ENCODE measurements around the gene PDE3B.
"Not testable (repeated sequence)": the region's sequence is repeated elsewhere in the genome, so short reads cannot be mapped to it uniquely, and the experiment has no call there.

Gene PDE3B

DNA sequence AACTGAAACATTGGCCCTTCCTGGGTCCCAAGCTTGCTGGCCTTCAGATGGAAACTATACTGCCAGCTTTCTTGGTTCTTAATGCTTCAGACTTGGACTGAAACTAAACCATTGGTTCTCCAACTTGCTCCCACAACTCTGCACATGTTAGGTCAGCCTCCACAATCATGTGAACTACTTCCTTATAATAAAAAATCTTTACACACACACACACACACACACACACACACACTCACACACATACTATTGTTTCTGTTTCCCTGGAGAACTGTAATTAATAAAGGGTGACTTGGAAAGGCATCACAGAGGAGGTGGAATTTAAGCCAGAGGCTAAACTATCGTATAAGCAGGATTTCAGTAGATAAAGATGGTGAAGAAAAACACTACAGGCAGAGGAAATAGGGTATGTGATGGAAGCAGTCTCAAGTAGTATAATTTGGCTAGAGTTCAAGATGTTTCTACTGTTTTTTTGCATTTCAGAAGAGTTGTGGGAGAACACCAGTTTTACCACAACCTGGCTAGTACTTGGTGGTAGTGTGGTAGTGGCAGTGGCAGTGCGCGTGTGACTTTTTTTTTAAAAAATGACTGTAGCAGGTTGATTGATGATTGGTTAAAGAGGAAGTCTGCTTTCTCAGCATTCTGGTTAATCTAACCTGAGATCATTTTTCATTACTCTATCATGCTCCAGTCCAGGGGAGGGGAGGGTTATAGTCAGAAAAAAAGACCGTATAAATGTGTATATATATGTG lies 70.1 kb downstream of the PDE3B start:
- TF ChIP-seq Cebpa-rat (IDR thresholded peaks at IDR 0.05), result no peak
- H3K36me3 ChIP-seq, result peaks cover 0 to 30% (median 5%) of the 10 kb centered on the region in 11 experiments; a peak in 7 of 22 replicates
- H3K4me3 ChIP-seq, result no peak overlapping the region
- H3K4me1 ChIP-seq, result peaks cover 0 to 43% (median 0%) of the 10 kb centered on the region in 10 experiments; a peak in 6 of 20 replicates
- H3K4me2 ChIP-seq, result peak overlapping the region in 2 of 11 experiments; percentile 62 to 74; a peak in 4 of 22 replicates
- peaks cover 0 to 29% (median 11%) of the 10 kb centered on the region in 11 experiments; a peak in 13 of 22 replicates for H3K9me3 ChIP-seq (replicated peaks in 1 of 11)
- H3K9ac ChIP-seq, result no peak overlapping the region
- no peak overlapping the region; a peak in 1 of 22 replicates for H3K27ac ChIP-seq
- H3K27me3 ChIP-seq, result no peaks in the 10 kb centered on the region
- peaks cover 0 to 42% (median 5%) of the 10 kb centered on the region in 11 experiments; a peak in 10 of 22 replicates for H4K20me1 ChIP-seq

DNA sequence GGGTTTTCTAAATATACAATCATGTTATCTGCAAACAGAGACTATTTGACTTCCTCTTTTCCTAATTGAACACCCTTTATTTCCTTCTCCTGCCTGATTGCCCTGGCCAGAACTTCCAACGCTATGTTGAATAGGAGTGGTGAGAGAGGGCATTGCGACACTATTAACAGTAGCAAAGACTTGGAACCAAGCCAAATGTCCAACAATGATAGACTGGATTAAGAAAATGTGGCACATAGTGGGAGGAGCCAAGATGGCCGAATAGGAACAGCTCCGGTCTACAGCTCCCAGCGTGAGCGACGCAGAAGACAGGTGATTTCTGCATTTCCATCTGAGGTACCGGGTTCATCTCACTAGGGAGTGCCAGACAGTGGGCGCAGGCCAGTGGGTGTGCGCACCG lies 72.1 kb downstream of the PDE3B start:
- Histone ChIP-seq H3K36me3 (peaks cover 0 to 15% (median 0%) of the 10 kb centered on the region in 11 experiments; a peak in 7 of 22 replicates), H3K4me2 (0 out of 22 replicates have a peak overlapping the region, but pooled peaks of 1 of the 11 experiments have one; percentile 30), H3K4me1 (peaks cover 0 to 43% (median 0%) of the 10 kb centered on the region in 10 experiments; a peak in 6 of 20 replicates), H3K9me3 (replicated peaks in 1 of 11) (peaks cover 0 to 29% (median 11%) of the 10 kb centered on the region in 11 experiments; a peak in 12 of 22 replicates), H4K20me1 (peaks cover 0 to 25% (median 5%) of the 10 kb centered on the region in 11 experiments; a peak in 7 of 22 replicates)
- not testable (repeated sequence) for H3K27me3 ChIP-seq, H3K4me3 ChIP-seq, H3K9ac ChIP-seq, H3K27ac ChIP-seq

DNA sequence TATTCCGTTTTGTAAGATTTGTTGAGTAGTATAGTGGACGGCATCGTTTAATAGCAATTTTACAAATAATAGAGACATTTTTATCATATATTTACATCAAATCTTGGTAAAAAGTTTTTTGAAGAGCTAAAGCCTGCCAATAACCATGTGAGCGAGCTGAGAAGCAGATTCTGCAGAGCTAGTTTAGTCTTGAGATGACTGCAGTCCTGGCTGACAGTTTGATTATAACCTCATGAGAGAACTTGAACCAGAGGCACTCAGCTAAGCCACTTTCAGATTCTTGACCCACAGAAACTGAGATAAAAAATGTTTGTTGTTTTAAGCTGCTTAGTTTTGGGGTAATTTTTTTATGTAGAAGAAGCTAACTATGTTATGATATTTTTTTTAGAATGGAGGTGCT lies 78.9 kb downstream of the PDE3B start:
- H3K9me3 ChIP-seq (replicated peaks in 1 of 11), result no peaks in the 10 kb centered on the region
- no peak overlapping the region for H3K4me2 ChIP-seq
- H3K9ac ChIP-seq, result no peak overlapping the region
- H3K36me3 ChIP-seq, result no peaks in the 10 kb centered on the region
- H3K27ac ChIP-seq, result no peak overlapping the region
- H3K27me3 ChIP-seq, result no peaks in the 10 kb centered on the region
- no peak overlapping the region for H3K4me3 ChIP-seq
- H4K20me1 ChIP-seq, result peaks cover 0 to 49% (median 26%) of the 10 kb centered on the region in 11 experiments; a peak in 14 of 22 replicates
- TF ChIP-seq Cebpa-rat (IDR thresholded peaks at IDR 0.05), result no peak
- H3K4me1 ChIP-seq, result peaks cover 0 to 8% (median 0%) of the 10 kb centered on the region in 10 experiments; a peak in 3 of 20 replicates

DNA sequence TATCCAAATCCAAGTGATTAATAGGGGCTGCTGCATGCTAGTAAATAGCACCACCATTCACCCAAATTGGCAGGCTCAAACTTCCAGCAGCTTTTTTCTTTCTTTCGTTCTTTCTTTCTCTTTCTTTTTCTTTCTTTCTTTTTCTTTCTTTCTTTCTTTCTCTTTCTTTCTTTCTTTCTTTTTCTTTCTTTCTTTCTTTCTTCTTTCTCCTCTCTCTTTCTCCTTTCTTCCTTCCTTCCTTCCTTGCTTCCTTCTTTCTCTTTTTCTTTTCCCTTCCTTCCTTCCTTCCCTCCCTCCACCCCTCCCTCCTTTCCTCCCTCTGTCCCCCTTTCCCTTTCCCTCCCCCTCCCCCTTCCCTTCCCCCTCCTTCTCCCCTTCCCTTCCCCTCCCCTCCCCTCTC lies 81.5 kb downstream of the PDE3B start:
- no peaks in the 10 kb centered on the region for H3K9me3 ChIP-seq (replicated peaks in 1 of 11)
- no peak overlapping the region for H3K27ac ChIP-seq
- H3K9ac ChIP-seq, result no peak overlapping the region
- TF ChIP-seq Cebpa-rat (IDR thresholded peaks at IDR 0.05), result no peak
- H3K4me1 ChIP-seq, result peaks cover 0 to 26% (median 2%) of the 10 kb centered on the region in 10 experiments; a peak in 8 of 20 replicates
- 0 out of 22 replicates have a peak overlapping the region, but pooled peaks of 2 of the 11 experiments have one; percentile 1 to 20 for H3K4me2 ChIP-seq
- H3K36me3 ChIP-seq, result peaks cover 0 to 4% (median 0%) of the 10 kb centered on the region in 11 experiments; a peak in 2 of 22 replicates
- peaks cover 0 to 75% (median 31%) of the 10 kb centered on the region in 11 experiments; a peak in 14 of 22 replicates for H4K20me1 ChIP-seq
- no peak overlapping the region for H3K4me3 ChIP-seq
- no peaks in the 10 kb centered on the region for H3K27me3 ChIP-seq

DNA sequence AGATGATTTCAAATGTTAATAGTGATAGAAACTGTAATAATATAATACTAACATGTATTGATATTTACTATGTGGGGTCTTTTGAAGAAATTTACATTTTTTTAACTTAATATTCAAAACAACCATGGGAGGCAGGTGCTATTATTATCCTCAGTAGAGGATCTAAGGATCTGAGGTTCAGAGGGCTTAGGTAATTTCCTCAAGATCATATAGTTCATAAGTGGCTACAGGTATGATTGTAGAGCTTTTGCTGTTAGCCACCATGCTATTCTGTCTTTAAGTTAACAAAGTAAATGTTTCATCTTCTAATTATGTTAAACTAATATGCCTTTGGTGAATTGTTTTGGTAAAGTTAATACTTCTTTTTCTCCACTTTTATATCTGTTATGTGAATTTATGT lies 83.6 kb downstream of the PDE3B start:
- Histone ChIP-seq H3K4me3 (no peak overlapping the region), H3K9ac (no peak overlapping the region), H3K27ac (no peak overlapping the region), H3K9me3 (replicated peaks in 1 of 11) (no peaks in the 10 kb centered on the region), H3K4me2 (no peak overlapping the region), H4K20me1 (peaks cover 0 to 95% (median 31%) of the 10 kb centered on the region in 11 experiments; a peak in 14 of 22 replicates), H3K36me3 (peaks cover 0 to 7% (median 0%) of the 10 kb centered on the region in 11 experiments; a peak in 2 of 22 replicates), H3K4me1 (peaks cover 0 to 26% (median 2%) of the 10 kb centered on the region in 10 experiments; a peak in 8 of 20 replicates), H3K27me3 (no peaks in the 10 kb centered on the region)
- TF ChIP-seq Cebpa-rat (IDR thresholded peaks at IDR 0.05), result no peak

DNA sequence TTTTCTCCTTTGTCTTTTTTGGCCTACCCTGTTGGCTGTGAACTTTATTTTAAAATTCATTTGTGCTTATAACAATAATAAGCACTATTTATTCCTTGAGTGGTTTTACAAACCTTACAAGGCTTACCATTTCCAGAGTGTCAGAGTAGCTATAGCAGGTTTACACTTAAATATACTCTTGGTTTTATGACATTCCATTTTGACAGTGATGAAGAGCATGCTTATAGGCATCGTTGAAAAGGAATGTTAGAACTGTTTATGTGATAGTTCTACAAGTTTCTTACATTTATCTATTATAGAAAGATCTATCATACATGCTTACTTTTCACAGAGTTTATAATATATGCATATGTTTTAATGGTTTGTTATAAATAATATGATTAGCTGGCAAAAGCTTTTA lies 84.1 kb downstream of the PDE3B start:
- H3K4me1 ChIP-seq, result peaks cover 0 to 26% (median 2%) of the 10 kb centered on the region in 10 experiments; a peak in 8 of 20 replicates
- H3K27me3 ChIP-seq, result no peaks in the 10 kb centered on the region
- H3K4me2 ChIP-seq, result no peak overlapping the region; a peak in 1 of 22 replicates
- no peak for TF ChIP-seq Cebpa-rat (IDR thresholded peaks at IDR 0.05)
- no peak overlapping the region for H3K27ac ChIP-seq
- no peak overlapping the region for H3K4me3 ChIP-seq
- H3K9me3 ChIP-seq (replicated peaks in 1 of 11), result no peaks in the 10 kb centered on the region
- no peak overlapping the region for H3K9ac ChIP-seq
- H4K20me1 ChIP-seq, result peaks cover 0 to 96% (median 31%) of the 10 kb centered on the region in 11 experiments; a peak in 14 of 22 replicates
- peaks cover 0 to 7% (median 0%) of the 10 kb centered on the region in 11 experiments; a peak in 2 of 22 replicates for H3K36me3 ChIP-seq

DNA sequence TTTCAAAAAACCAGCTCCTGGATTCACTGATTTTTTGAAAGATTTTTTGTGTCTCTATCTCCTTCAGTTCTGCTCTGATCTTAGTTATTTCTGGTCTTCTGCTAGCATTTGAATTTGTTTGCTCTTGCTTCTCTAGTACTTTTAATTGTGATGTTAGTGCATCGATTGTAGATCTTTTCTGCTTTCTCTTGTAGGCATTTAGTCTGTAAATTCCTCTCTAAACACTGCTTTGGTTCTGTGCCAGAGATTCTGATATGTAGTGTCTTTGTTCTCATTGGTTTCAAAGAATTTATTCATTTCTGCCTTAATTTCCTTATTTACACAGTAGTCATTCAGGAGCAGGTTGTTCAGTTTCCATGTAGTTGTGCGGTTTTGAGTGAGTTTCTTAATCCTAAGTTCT lies 96.9 kb downstream of the PDE3B start:
- H3K27ac ChIP-seq, H3K9ac ChIP-seq, H3K27me3 ChIP-seq, H3K4me2 ChIP-seq, H3K4me3 ChIP-seq: not testable (repeated sequence)
- Histone ChIP-seq H3K4me1 (peaks cover 0 to 35% (median 5%) of the 10 kb centered on the region in 10 experiments; a peak in 9 of 20 replicates), H3K9me3 (replicated peaks in 1 of 11) (peaks cover 32 to 62% (median 47%) of the 10 kb centered on the region in 11 experiments; a peak in 21 of 22 replicates), H3K36me3 (peaks cover 0 to 27% (median 0%) of the 10 kb centered on the region in 11 experiments; a peak in 8 of 22 replicates), H4K20me1 (peaks cover 0 to 79% (median 41%) of the 10 kb centered on the region in 11 experiments; a peak in 18 of 22 replicates)

DNA sequence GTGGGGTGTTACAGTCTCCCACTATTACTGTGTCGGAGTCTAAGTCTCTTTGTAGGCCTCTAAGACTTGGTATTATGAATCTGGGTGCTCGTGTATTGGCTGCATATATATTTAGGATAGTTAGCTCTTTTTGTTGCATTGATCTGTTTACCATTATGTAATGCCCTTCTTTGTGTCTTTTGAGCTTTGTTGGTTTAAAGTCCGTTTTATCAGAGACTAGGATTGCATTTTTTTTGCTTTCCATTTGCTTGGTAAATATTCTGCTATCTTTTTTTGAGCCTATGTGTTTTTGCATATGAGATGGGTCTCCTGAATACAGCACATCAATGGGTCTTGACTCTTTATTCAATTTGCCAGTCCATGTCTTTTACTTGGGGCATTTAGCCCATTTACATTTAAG lies 97.6 kb downstream of the PDE3B start:
- H4K20me1 ChIP-seq, result peaks cover 0 to 79% (median 41%) of the 10 kb centered on the region in 11 experiments; a peak in 19 of 22 replicates
- no peaks in the 10 kb centered on the region for H3K27me3 ChIP-seq
- no peak overlapping the region for H3K9ac ChIP-seq
- no peak for TF ChIP-seq Cebpa-rat (IDR thresholded peaks at IDR 0.05)
- H3K9me3 ChIP-seq (replicated peaks in 1 of 11), result peaks cover 32 to 58% (median 47%) of the 10 kb centered on the region in 11 experiments; a peak in 21 of 22 replicates
- no peak overlapping the region for H3K4me2 ChIP-seq
- peaks cover 0 to 27% (median 0%) of the 10 kb centered on the region in 11 experiments; a peak in 8 of 22 replicates for H3K36me3 ChIP-seq
- peaks cover 0 to 35% (median 5%) of the 10 kb centered on the region in 10 experiments; a peak in 9 of 20 replicates for H3K4me1 ChIP-seq
- no peak overlapping the region for H3K27ac ChIP-seq
- H3K4me3 ChIP-seq, result no peak overlapping the region

Measured in BLaER1 treated with 17β-estradiol and CSF1 and Interleukin-3, amounts not matched to agents 10 nM and 100 nM (cell line).